Left cardiac atrium (tissue), 4 donors: ENCODE results near the gene CCL18. TPM values are rescaled to one million over a fixed set of nuclear protein-coding genes. Genes with fewer than 3 reads are reported as not detected.
"Not testable (repeated sequence)": the region's sequence is repeated elsewhere in the genome, so short reads cannot be mapped to it uniquely, and the experiment has no call there.

Experiments used
- ATAC-seq, 2 donors: fragments of 200-7000 bp; cut with Tn5 transposase; one replicate each; pipeline ENCODE4 v1.9.1; 2020; ENCODE audit warnings: mild to moderate bottlenecking in 2 of 2, moderate library complexity in 2 of 2
- DNase-seq: peaks from one replicate; pipeline ENCODE4 v3.0.0-alpha.2; 2020
- intact Hi-C, 2 donors: fragments of 100-400 bp; cut with DNase I; formaldehyde crosslinking; loops; one replicate each; pipeline versions ENCODE4 v1.14.1 to v1.15.1; 2022 to 2023
- long read RNA-seq: library from polyadenylated mRNA; unstranded; transcript quantifications from one replicate; pipeline ENCODE4 v2.0.0, GENCODE V29; 2021
- total RNA-seq, 2 donors: library from RNA; stranded (reverse); fragmentation: NEBNext Ultra II Directional; extraction: Animal tissue kit (Norgen Biotek cat#: 25700); gene quantifications; one replicate each; pipeline ENCODE4 v1.2.1, GENCODE V29; 2021
- donor health status: DM: no; HTN: yes; CAD: no.
- donor health status: DM: no; HTN: yes; CAD: no; lungs with severe emphysema.
- donor health status: DM: yes; HTN: yes; CAD: no.
- donor health status: Dilated cardiomyopathy.

The CCL18 gene, protein sequence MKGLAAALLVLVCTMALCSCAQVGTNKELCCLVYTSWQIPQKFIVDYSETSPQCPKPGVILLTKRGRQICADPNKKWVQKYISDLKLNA
- 10 to 100 TPM; 10.2 to 16.0 TPM for total RNA-seq
- long read RNA-seq, partial matches to known transcripts: 0 of 1 reads
- long read RNA-seq, other reads (novel, unspliced or antisense): 0 of 1 reads

DNA sequence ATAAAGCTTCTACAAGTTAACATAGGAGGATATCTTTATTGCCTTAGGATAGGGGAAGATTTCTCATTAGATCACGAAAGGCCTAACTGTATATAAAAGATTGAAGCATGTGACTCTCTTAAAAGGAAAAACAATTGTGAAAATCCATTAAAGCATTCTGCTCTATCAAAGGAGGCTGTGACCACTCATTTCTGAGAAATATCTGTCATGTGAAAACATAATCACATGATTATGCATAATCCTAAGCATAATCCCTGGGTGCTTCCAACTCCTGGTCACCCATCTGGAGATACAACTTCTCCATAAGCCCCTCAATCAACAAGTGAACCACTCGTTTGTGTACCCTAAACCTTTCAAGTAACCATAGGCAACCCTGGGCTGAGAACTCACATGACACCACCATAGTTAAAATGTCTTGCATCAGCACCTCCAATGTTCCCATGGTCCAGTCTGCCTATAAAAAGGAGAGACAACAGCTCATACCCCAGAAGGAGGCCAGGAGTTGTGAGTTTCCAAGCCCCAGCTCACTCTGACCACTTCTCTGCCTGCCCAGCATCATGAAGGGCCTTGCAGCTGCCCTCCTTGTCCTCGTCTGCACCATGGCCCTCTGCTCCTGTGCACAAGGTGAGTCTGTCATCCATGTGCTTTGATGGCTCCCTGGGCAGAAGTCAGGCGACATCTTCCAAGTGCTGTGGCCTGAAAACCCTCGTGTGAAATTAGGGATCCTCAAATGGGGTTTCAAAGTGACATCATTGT lies at the start of gene CCL18:
Gene CCL18 (plus strand): TSS at position 487 of the 756 bp plus-strand sequence. CDS start 71 bp downstream, at position 558.
- DNase-seq (no peak), ATAC-seq (no peak)
- intact Hi-C loops: no loop called here

DNA sequence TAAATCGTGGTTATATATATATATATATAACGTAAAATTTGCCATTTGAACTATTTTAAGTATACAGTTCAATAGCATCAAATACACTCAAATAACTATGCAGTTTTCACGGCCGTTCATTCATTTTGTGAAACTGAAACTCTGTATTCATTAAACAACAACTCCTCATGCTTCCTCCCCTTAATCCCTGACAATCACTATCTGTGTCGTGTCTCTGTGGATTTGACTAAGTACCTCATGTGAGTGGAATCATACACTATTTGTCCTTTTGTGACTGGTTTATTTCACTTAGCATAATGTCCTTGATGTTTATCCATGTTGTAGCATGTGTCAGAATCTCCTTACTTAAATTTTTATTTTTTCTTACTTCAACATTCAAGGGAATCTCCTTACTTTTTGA lies 49.1 kb upstream of the CCL18 start:
- no peak for ATAC-seq
- intact Hi-C loops: no loop called here
- DNase-seq: no peak

DNA sequence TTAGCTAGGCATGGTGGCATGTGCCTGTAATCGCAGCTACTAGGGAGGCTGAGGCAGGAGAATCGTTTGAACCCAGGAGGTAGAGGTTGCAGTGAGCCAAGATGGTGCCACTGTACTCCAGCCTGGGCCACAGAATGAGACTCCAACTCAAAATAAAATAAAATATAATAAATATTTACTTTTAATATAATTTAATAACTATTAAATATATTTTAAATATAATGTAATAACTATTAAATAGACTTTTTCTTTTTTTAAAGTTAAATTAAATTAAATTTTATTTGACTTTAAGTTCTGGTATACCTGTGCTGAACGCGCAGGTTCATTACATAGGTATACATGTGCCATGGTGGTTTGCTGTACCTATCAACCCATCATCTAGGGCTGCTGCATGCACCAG lies 48.2 kb upstream of the CCL18 start:
- intact Hi-C loops, DNase-seq, ATAC-seq: not testable (repeated sequence)

GRCh38 chr17:36016555-36016954 lies 47.5 kb upstream of the CCL18 start:
- intact Hi-C loops: no loop called here
- no peak for ATAC-seq
- no peak for DNase-seq

DNA sequence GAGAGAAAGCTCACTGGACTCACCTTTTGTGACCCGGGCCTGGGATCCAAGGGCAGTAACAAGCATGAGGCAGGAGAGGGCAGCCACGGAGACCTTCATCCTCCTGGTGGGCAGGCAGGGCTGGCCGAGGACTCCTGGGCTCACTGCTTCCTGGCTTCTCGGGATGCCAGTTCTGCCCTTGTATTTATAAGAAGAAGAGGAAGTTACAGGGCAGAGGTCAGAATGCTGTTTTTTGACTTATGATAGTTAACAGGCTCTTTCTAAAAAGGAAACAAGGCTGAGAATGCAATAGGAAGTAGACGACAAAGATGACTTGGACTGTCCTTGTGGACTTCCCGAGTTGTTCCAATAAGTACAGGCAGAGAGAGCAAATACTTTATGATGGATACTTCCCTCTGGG lies 46.3 kb upstream of the CCL18 start, which contains the start of gene CCL23:
Gene CCL23 (minus strand): TSS at position 174 of the 400 bp plus-strand sequence. CDS start 75 bp downstream, at position 99.
- peak in 1 of 2 donors; percentile 22 for ATAC-seq
- DNase-seq: no peak
- intact Hi-C loops: no loop called here

DNA sequence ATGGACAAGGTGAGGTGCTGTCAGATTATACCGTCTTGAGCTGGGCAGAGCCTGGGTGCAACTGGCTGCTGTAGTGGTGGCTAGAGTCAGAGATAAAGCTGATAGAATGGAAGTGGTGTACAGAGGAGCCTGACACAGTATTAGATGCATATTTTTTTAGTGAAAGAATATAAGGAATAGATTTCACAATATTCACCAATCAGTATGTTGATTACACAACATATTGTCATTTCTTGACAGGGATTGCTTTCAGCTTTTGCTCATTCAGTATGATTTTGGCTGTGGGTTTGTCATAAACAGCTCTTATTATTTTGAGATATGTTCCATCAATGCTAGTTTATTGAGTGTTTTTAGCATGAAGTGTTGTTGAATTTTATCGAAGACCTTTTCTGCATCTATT lies 44.6 kb upstream of the CCL18 start:
- no peak for ATAC-seq
- intact Hi-C loops: no loop called here
- no peak for DNase-seq

GRCh38 chr17:36024106-36024869 lies 39.8 kb upstream of the CCL18 start:
- ATAC-seq (no peak), DNase-seq (no peak)
- intact Hi-C loops: no loop called here

- no peak for DNase-seq
- no peak for ATAC-seq
- intact Hi-C loops: no loop called here
Observed at GRCh38 chr17:36027761-36028160, 36.3 kb upstream of the CCL18 start.

GRCh38 chr17:36030956-36031355 lies 33.1 kb upstream of the CCL18 start:
- intact Hi-C loops: no loop called here
- DNase-seq (no peak), ATAC-seq (no peak)

DNA sequence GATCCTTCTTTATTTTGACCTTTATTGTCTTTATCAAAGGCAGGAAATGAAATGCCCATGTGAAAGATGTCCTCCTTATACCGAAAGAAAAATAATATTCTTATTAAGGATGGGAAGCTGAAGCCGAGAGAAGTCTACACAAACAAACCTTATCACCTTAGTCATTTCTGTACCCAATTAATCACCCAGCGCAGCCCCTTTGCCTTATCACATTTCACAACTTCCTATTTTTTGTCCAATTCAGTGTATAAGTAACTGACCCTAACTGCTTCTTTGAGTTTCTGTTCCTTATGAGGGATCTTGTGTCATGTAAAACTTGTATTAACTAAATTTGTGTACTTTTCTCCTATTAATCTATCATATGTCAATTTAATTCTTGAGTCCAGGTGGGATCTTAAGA lies 29.9 kb upstream of the CCL18 start:
- intact Hi-C loops: no loop called here
- no peak for ATAC-seq
- DNase-seq: no peak

DNA sequence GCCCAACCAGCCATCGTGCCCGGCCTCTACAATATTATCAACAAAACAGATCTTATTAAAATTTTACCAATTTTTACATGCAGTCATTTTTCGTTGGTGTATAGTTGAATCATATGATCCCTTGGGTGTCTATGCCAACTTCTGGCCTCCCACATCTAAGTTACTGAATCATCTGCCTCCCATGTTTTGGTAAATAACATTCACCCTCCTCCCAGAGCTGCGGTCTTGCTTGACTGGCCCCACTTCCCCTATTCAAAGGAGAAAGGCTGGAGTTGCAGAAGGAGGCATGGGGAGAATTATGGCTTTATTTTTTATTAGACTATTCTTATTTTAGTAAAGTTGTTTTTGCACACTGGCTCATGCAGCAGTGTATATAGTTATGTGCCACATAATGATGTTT lies 27.8 kb upstream of the CCL18 start:
- DNase-seq (no peak), ATAC-seq (no peak)
- intact Hi-C loops: no loop called here

GRCh38 chr17:36048066-36048465 lies 16.0 kb upstream of the CCL18 start:
- intact Hi-C loops: no loop called here
- no peak for ATAC-seq
- DNase-seq: no peak

GRCh38 chr17:36049643-36050042 lies 14.4 kb upstream of the CCL18 start:
- ATAC-seq (no peak), DNase-seq (no peak)
- intact Hi-C loops: no loop called here

DNA sequence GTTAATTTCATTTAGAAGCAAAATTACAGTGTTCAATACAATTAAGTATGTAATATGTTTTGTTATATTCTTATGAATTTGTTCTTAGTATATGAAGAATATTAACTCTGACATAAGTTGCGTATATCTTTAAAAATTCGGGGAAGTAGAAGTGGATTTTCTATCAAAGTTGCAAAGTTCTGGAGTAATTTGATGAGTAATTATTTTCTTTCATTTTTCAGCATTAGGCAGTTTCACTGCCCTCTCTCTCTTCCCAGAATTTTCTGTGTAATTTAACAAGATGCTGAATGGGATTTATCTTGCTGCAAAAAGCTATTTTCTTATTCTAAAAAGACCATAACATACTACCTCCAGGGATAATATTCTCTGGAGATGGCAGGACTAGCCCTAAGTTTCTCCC lies 8.9 kb upstream of the CCL18 start:
- intact Hi-C loops: no loop called here
- DNase-seq (no peak), ATAC-seq (no peak)

GRCh38 chr17:36055921-36056520 lies 8.1 kb upstream of the CCL18 start:
- intact Hi-C loops: no loop called here
- DNase-seq (no peak), ATAC-seq (no peak)

- intact Hi-C loops: no loop called here
- ATAC-seq (no peak), DNase-seq (no peak)
Observed at GRCh38 chr17:36057911-36058310, 6.2 kb upstream of the CCL18 start.

DNA sequence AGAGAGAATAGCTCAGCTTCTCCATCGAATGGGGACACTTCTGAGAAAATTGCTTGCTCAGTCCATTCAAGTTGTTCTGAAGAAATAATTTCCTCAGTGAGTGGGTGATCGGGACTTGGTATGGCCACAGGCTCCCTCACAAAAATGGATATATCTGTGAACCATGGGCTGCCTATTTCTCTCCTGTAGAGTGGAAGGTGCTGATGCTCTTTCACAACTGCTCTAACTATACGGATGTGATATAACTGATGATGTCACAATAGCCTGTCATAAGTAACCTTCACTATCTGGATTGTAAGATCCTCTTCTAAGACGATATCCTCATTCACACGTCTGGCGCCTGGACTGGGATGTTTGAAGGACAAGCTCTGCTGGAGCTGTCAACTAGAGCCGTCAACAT lies 4.7 kb upstream of the CCL18 start:
- no peak for ATAC-seq
- DNase-seq: no peak
- intact Hi-C loops: no loop called here

- ATAC-seq: no peak
- intact Hi-C loops: no loop called here
- DNase-seq: no peak
Observed at GRCh38 chr17:36060816-36061215, 3.3 kb upstream of the CCL18 start.

GRCh38 chr17:36066365-36066985 lies 2.4 kb downstream of the CCL18 start:
- intact Hi-C loops: no loop called here
- ATAC-seq: peak; percentile 46 to 74
- DNase-seq: no peak
